Kidney epithelial cell (primary cell): Measurements from ENCODE around the gene DIRAS3. TPM values are rescaled to one million over a fixed set of nuclear protein-coding genes. Genes with fewer than 3 reads are reported as not detected.

Experiments
- DNase-seq: peaks from one replicate; pipeline ENCODE4 v3.0.0-alpha.2; 2010; ENCODE audit warnings: low read depth
- H3K27me3 ChIP-seq: 2 replicates; pipeline ENCODE4 v1.6.0; 2011; ENCODE audit warnings: low read length; ENCODE audit not compliant: control insufficient read depth, insufficient read depth
- H3K36me3 ChIP-seq: 2 replicates; pipeline ENCODE4 v1.5.1; 2011; ENCODE audit warnings: low read length; ENCODE audit not compliant: control insufficient read depth, insufficient read depth
- H3K4me3 ChIP-seq: 2 replicates; pipeline ENCODE4 v1.5.1; 2011; ENCODE audit warnings: low read depth, mild to moderate bottlenecking, control low read depth, low read length
- total RNA-seq: library from RNA; depleted of rRNA; stranded (reverse); fragments of >200 nt; gene quantifications from 2 replicates; pipeline ENCODE4 v1.2.3, GENCODE V29; 2015
- TF ChIP-seq, protein P1 (sequence below): IDR thresholded peaks from 2 replicates; pipeline ENCODE4 v1.5.1; 2011; ENCODE audit warnings: mild to moderate bottlenecking, moderate library complexity, low read length, control low read depth, inconsistent platforms; ENCODE audit not compliant: insufficient read depth, poor library complexity, severe bottlenecking

DIRAS3 gene
- total RNA-seq, 1 donor from 2014 or later, result 0.38 TPM

DNA sequence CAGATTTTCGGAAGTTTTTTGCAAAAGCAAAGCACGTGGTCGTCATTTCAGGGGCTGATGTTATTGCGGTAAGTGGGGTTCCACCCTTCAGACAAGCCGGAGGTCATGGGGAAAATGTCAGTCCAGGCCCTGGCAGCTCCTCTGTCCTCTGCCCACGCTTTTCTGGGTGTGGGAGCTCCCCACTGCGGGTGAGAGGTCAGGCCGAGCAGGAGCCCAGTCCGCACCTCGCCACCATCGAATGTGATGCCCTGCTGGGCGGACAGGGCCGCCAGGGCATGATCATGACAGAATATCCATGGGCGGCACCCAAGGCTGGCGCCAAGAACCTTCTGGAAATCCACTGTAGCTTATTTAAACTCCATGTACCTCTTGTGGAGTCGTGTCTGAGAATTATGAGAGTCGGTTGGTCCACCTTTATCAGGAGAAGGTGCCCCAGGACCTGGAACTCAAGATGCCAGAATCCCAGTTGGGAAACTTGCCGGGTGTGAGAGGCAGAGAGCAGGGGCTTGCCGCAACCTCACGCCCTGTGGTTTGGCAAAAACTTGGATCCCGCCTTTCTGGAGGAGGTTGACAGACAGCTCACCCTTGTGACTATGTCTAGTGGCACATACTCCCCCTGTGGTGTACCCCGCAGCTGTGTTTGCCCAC, 6.9 kb downstream of the DIRAS3 start:
- DNase-seq, result no peak
- Histone ChIP-seq H3K4me3 (no peak overlapping the region), H3K36me3 (no peaks in the 10 kb centered on the region), H3K27me3 (no peaks in the 10 kb centered on the region)
- TF ChIP-seq, protein P1, sequence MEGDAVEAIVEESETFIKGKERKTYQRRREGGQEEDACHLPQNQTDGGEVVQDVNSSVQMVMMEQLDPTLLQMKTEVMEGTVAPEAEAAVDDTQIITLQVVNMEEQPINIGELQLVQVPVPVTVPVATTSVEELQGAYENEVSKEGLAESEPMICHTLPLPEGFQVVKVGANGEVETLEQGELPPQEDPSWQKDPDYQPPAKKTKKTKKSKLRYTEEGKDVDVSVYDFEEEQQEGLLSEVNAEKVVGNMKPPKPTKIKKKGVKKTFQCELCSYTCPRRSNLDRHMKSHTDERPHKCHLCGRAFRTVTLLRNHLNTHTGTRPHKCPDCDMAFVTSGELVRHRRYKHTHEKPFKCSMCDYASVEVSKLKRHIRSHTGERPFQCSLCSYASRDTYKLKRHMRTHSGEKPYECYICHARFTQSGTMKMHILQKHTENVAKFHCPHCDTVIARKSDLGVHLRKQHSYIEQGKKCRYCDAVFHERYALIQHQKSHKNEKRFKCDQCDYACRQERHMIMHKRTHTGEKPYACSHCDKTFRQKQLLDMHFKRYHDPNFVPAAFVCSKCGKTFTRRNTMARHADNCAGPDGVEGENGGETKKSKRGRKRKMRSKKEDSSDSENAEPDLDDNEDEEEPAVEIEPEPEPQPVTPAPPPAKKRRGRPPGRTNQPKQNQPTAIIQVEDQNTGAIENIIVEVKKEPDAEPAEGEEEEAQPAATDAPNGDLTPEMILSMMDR, result no peak

DNA sequence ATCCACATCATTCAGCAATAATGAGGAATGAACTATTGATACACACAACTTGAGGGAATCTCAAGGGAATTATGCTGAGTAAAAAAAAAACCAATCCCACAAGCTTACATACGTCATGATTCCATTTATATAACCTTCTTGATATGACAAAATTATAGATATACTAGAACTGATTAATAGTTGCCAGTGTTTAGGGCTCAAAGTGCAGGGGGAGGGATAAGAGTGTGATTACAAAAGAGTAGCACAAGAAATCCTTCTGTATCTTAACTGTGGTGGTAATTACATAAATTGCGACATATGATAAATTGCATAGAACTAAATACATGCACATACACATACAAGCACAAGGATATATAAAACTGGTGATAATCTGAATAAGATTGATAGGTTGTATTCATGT, 13.5 kb downstream of the DIRAS3 start:
- TF ChIP-seq, protein P1, result no peak
- no peak overlapping the region for H3K4me3 ChIP-seq
- H3K36me3 ChIP-seq, result no peaks in the 10 kb centered on the region
- no peaks in the 10 kb centered on the region for H3K27me3 ChIP-seq
- no peak for DNase-seq

DNA sequence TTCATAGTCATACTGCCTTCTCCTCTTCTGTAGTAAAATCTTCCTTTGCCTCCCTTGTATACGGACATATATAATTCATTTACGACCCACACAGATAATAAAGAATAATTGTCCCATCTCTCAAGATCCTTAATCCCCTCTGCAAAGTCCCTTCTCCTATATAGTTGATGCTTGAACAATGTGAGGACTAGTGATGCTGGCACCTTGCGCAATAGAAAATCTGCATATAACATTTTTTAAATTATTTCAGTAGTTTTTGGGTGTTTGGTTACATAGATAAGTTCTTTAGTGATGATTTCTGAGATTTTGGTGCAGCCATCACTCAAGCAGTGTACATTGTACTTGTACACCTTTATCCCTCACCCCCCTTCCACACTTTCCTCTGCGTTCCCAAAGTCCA, 21.0 kb downstream of the DIRAS3 start:
- Histone ChIP-seq H3K36me3 (no peaks in the 10 kb centered on the region), H3K27me3 (no peaks in the 10 kb centered on the region), H3K4me3 (no peak overlapping the region)
- no peak for DNase-seq
- TF ChIP-seq, protein P1, result no peak

DNA sequence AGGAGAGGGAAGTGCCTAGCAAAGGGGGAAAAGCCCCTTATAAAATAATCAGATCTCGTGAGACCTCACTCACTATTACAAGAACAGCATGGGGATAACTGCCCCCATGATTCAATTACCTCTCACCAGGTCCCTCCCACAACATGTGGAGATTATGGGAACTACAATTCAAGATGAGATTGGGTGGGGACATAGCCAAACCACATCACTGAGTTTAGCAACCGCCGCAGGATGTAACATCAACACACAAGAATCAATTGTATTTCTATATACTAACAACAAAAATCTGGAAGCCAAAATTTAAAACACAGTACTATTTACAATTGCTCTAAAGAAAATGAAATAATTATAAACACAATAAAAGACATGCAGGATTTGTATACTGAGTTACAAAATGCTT, 21.9 kb downstream of the DIRAS3 start:
- no peak overlapping the region for H3K4me3 ChIP-seq
- DNase-seq, result no peak

DNA sequence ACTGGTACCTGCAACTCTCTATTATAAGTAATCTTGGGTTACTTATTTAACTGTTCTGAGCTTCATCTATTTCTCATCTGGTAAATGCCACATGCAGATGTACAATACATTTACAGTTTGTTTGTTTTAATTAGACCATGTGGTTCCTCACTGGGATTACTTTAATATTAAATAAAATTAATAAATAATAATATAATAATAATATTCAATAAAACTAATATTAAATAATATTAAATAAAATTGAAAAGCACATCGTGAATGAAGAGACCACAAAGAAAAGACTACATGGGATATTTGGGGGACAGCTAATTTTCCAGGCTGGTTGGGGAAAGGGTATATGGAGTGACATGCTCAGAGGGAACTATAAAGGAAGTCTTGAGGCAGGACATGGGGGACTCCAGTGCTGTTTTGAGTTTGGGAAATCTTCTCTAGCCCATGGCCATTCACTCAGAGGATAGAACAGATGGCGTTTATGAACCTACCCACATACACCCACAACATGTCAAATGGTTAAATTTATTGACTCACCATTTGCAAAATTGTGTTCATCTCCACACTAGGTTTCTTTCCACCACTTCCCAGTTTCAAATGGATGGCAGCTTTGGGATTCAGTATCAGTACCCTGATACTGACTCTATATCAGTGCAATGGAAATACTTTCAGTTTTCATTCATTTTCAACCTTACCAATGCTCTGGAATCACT, 25.6 kb downstream of the DIRAS3 start:
- TF ChIP-seq, protein P1, result no peak
- DNase-seq, result no peak
- Histone ChIP-seq H3K27me3 (no peaks in the 10 kb centered on the region), H3K36me3 (no peaks in the 10 kb centered on the region), H3K4me3 (no peak overlapping the region)

More for the DNA sequence above, 21.9 kb downstream of the DIRAS3 start:
- no peaks in the 10 kb centered on the region for H3K36me3 ChIP-seq
- no peaks in the 10 kb centered on the region for H3K27me3 ChIP-seq
- TF ChIP-seq, protein P1, result no peak

DNA sequence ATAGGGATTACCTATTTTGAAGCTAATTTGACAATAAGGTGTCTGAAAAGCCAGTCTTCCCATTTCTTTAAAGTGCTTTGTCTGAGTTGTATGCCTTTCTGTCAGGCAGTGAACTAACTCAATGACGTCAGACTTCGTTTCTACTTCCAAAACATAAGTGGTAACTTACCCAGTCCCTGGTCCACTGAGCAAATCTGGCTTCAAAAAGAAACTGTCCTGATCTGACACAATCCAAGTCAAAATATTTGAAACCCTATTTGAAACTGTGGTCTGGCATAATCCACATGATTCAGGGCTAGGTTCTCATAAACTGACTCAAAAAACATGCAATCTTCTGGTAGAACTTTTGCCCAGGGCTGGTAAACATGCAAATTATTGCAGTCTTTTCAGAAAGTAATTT, 34.0 kb downstream of the DIRAS3 start:
- TF ChIP-seq, protein P1, result no peak
- Histone ChIP-seq H3K4me3 (no peak overlapping the region), H3K27me3 (no peaks in the 10 kb centered on the region), H3K36me3 (no peaks in the 10 kb centered on the region)
- DNase-seq, result no peak
